ENCODE data around the gene HPCAL1.

- no peak for TF ChIP-seq CTCF (IDR thresholded peaks at IDR 0.05)
- TF ChIP-seq POLR2A (IDR thresholded peaks at IDR 0.05) = no peak
- no peak for TF ChIP-seq POLR2AphosphoS5 (IDR thresholded peaks at IDR 0.05)
Observed at GRCh38 chr2:10256515-10257031, 46.1 kb upstream of the HPCAL1 start.

All from prostate gland (tissue), 2 donors.